Measurements from ENCODE around the gene MAPK10. TPM values are rescaled to one million over a fixed set of nuclear protein-coding genes. Genes with fewer than 3 reads are reported as not detected.

The MAPK10 gene
- total and polyA plus RNA-seq, 9 of the 15 experiments (the other 6 are each of a cell fraction or from before 2014, with no cell fraction given): 0.10 to 0.53 (median 0.18) TPM; not detected in 4

DNA sequence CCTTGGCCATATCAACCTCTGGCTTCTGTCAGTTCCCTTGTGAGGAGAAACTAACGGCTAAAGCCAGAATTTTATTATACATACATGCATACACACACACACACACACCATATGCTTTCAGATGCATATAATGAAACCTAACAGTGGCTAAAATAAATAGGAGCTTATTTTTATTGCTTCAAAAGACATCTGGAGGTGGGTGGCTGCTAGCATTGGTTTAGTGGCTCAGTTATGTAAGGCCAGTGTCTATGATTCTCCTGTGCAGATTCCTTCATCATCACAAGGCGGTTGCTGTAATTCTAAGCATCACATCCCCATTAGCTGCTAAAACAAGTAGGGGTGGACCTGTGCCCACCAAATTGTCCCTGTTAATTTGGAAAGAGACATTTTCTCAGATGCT, 110.8 kb downstream of the MAPK10 start:
- FAIRE-seq (no peak), ATAC-seq (no peak), DNase-seq (ENCODE audit: extremely low read depth in 1 of 4, low spot score in 3 of 4) (no peak)
- Histone ChIP-seq H3K4me1 (replicated peaks in 1 of 2; ENCODE audit: control insufficient read depth in 2 of 2, insufficient read depth in 2 of 2, low read length in 2 of 2) (no peaks in the 10 kb centered on the region), H3K9ac (ENCODE audit: insufficient read depth in 1 of 2, low read depth in 2 of 2, low read length in 2 of 2) (no peak overlapping the region), H3K4me2 (ENCODE audit: insufficient read depth, low read length) (no peak overlapping the region), H3K36me3 (ENCODE audit: control insufficient read depth, insufficient read depth, low read length) (no peaks in the 10 kb centered on the region), H3K9me1 (ENCODE audit: control insufficient read depth, insufficient read depth, low read length) (no peaks in the 10 kb centered on the region), H4K20me1 (replicated peaks; ENCODE audit: control insufficient read depth, insufficient read depth, low read length) (no peaks in the 10 kb centered on the region), H2AFZ (ENCODE audit: low read depth, low read length) (no peak overlapping the region), H3K79me2 (ENCODE audit: control insufficient read depth, insufficient read depth, low read length) (no peaks in the 10 kb centered on the region), H3K27me3 (ENCODE audit: control insufficient read depth in 2 of 2, insufficient read depth in 2 of 2, low read length in 2 of 2) (no peaks in the 10 kb centered on the region), H3K9me3 (replicated peaks; ENCODE audit: control insufficient read depth, insufficient read depth, low read depth, low read length) (no peaks in the 10 kb centered on the region), H3K27ac (ENCODE audit: extremely low read depth, low read depth, low read length) (no peak overlapping the region), H3K4me3 (no peak overlapping the region)
- TF ChIP-seq ZFP1 (CRISPR knock-in tag; IDR thresholded peaks at IDR 0.05) (no peak), MCM5 (IDR thresholded peaks at IDR 0.05; ENCODE audit: low read depth) (no peak), MAZ (CRISPR knock-in tag; conservative IDR thresholded peaks at IDR 0.05 in 1 of 2, IDR thresholded peaks at IDR 0.05 in 1 of 2) (no peak), ZC3H11A (IDR thresholded peaks at IDR 0.05; ENCODE audit: low read depth, low read length) (no peak), ZNF316 (IDR thresholded peaks at IDR 0.05) (no peak), MEIS2 (IDR thresholded peaks at IDR 0.05; ENCODE audit: partially characterized antibody) (no peak), SAFB2 (IDR thresholded peaks at IDR 0.05; ENCODE audit: borderline replicate concordance, low read depth, low read length, severe bottlenecking) (no peak)
- TF ChIP-seq, protein P1, sequence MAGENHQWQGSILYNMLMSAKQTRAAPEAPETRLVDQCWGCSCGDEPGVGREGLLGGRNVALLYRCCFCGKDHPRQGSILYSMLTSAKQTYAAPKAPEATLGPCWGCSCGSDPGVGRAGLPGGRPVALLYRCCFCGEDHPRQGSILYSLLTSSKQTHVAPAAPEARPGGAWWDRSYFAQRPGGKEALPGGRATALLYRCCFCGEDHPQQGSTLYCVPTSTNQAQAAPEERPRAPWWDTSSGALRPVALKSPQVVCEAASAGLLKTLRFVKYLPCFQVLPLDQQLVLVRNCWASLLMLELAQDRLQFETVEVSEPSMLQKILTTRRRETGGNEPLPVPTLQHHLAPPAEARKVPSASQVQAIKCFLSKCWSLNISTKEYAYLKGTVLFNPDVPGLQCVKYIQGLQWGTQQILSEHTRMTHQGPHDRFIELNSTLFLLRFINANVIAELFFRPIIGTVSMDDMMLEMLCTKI (IDR thresholded peaks at IDR 0.05; ENCODE audit: partially characterized antibody): no peak
- TF ChIP-seq, protein P2, sequence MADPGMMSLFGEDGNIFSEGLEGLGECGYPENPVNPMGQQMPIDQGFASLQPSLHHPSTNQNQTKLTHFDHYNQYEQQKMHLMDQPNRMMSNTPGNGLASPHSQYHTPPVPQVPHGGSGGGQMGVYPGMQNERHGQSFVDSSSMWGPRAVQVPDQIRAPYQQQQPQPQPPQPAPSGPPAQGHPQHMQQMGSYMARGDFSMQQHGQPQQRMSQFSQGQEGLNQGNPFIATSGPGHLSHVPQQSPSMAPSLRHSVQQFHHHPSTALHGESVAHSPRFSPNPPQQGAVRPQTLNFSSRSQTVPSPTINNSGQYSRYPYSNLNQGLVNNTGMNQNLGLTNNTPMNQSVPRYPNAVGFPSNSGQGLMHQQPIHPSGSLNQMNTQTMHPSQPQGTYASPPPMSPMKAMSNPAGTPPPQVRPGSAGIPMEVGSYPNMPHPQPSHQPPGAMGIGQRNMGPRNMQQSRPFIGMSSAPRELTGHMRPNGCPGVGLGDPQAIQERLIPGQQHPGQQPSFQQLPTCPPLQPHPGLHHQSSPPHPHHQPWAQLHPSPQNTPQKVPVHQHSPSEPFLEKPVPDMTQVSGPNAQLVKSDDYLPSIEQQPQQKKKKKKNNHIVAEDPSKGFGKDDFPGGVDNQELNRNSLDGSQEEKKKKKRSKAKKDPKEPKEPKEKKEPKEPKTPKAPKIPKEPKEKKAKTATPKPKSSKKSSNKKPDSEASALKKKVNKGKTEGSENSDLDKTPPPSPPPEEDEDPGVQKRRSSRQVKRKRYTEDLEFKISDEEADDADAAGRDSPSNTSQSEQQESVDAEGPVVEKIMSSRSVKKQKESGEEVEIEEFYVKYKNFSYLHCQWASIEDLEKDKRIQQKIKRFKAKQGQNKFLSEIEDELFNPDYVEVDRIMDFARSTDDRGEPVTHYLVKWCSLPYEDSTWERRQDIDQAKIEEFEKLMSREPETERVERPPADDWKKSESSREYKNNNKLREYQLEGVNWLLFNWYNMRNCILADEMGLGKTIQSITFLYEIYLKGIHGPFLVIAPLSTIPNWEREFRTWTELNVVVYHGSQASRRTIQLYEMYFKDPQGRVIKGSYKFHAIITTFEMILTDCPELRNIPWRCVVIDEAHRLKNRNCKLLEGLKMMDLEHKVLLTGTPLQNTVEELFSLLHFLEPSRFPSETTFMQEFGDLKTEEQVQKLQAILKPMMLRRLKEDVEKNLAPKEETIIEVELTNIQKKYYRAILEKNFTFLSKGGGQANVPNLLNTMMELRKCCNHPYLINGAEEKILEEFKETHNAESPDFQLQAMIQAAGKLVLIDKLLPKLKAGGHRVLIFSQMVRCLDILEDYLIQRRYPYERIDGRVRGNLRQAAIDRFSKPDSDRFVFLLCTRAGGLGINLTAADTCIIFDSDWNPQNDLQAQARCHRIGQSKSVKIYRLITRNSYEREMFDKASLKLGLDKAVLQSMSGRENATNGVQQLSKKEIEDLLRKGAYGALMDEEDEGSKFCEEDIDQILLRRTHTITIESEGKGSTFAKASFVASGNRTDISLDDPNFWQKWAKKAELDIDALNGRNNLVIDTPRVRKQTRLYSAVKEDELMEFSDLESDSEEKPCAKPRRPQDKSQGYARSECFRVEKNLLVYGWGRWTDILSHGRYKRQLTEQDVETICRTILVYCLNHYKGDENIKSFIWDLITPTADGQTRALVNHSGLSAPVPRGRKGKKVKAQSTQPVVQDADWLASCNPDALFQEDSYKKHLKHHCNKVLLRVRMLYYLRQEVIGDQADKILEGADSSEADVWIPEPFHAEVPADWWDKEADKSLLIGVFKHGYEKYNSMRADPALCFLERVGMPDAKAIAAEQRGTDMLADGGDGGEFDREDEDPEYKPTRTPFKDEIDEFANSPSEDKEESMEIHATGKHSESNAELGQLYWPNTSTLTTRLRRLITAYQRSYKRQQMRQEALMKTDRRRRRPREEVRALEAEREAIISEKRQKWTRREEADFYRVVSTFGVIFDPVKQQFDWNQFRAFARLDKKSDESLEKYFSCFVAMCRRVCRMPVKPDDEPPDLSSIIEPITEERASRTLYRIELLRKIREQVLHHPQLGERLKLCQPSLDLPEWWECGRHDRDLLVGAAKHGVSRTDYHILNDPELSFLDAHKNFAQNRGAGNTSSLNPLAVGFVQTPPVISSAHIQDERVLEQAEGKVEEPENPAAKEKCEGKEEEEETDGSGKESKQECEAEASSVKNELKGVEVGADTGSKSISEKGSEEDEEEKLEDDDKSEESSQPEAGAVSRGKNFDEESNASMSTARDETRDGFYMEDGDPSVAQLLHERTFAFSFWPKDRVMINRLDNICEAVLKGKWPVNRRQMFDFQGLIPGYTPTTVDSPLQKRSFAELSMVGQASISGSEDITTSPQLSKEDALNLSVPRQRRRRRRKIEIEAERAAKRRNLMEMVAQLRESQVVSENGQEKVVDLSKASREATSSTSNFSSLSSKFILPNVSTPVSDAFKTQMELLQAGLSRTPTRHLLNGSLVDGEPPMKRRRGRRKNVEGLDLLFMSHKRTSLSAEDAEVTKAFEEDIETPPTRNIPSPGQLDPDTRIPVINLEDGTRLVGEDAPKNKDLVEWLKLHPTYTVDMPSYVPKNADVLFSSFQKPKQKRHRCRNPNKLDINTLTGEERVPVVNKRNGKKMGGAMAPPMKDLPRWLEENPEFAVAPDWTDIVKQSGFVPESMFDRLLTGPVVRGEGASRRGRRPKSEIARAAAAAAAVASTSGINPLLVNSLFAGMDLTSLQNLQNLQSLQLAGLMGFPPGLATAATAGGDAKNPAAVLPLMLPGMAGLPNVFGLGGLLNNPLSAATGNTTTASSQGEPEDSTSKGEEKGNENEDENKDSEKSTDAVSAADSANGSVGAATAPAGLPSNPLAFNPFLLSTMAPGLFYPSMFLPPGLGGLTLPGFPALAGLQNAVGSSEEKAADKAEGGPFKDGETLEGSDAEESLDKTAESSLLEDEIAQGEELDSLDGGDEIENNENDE (IDR thresholded peaks at IDR 0.05; ENCODE audit: low read depth, low read length): no peak
- 0% methylated on average over 2 of the region's 2 CpGs for WGBS (ENCODE audit: insufficient coverage, low coverage, missing lambda C conversion rate)
- ChIA-PET POLR2A (no interaction called here), CTCF (ENCODE audit: low intra/inter-chr PET ratio) (no interaction called here)
- intact Hi-C loops (cut with micrococcal nuclease) (no loop called here), in situ Hi-C loops (cut with MboI) (no loop called here)
- no TSS peak for BruUV-seq (replicated peaks)
